HL-60 (cell line): Measurements from ENCODE around the gene RGS2.

ENCODE experiments used
- GABPA ChIP-seq: IDR thresholded peaks from 2 replicates; pipeline ENCODE4 v1.6.1; 2012; ENCODE audit warnings: low read depth
- POLR2AphosphoS5 ChIP-seq: IDR thresholded peaks from 2 replicates; pipeline ENCODE4 v1.6.1; 2012; ENCODE audit warnings: low read depth
- SPI1 ChIP-seq: IDR thresholded peaks from 2 replicates; pipeline ENCODE4 v1.6.1; 2012; ENCODE audit warnings: low read depth, mild to moderate bottlenecking, borderline replicate concordance
- TF ChIP-seq, protein P1 (sequence below): IDR thresholded peaks from one replicate; pipeline ENCODE4 v1.5.1; 2011; ENCODE audit warnings: low read length, control low read depth, inconsistent platforms; ENCODE audit not compliant: insufficient read depth
- TF ChIP-seq, protein P2 (sequence below): IDR thresholded peaks from 2 replicates; pipeline ENCODE4 v1.6.1; 2012; ENCODE audit warnings: low read depth; ENCODE audit not compliant: insufficient replicate concordance

DNA sequence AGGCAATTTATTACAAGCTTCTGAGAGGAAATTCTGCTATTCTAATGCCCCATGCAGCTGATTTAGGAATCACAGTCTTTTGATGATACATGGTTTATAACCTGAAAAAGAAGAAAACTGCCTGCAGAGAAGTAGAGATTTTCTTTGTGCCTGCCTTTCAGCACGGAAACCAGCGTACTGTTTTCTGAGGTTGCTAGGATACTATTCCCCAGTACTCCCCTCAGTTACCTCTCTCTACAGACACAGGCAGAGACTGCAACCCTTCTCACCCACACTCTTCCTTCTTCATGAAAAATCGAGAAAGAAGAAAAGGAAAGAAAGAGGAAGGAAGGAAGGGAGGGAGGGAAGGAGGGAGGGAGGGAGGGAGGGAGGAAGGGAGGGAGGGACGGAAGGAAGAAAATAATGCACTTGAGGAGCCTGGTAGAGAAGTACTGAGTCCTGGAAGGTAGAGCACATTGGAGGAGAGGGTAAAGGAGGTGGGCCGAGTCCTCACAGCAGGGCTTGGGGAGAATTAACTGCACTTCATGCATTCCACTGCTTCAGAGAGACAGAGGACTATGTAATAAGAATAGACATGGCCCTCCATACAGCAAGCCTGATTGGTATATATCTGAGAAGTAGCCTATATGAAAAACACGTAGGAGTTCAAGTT is 21.9 kb downstream of the RGS2 start:
- TF ChIP-seq, protein P1, sequence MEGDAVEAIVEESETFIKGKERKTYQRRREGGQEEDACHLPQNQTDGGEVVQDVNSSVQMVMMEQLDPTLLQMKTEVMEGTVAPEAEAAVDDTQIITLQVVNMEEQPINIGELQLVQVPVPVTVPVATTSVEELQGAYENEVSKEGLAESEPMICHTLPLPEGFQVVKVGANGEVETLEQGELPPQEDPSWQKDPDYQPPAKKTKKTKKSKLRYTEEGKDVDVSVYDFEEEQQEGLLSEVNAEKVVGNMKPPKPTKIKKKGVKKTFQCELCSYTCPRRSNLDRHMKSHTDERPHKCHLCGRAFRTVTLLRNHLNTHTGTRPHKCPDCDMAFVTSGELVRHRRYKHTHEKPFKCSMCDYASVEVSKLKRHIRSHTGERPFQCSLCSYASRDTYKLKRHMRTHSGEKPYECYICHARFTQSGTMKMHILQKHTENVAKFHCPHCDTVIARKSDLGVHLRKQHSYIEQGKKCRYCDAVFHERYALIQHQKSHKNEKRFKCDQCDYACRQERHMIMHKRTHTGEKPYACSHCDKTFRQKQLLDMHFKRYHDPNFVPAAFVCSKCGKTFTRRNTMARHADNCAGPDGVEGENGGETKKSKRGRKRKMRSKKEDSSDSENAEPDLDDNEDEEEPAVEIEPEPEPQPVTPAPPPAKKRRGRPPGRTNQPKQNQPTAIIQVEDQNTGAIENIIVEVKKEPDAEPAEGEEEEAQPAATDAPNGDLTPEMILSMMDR = no peak
- TF ChIP-seq, protein P2, sequence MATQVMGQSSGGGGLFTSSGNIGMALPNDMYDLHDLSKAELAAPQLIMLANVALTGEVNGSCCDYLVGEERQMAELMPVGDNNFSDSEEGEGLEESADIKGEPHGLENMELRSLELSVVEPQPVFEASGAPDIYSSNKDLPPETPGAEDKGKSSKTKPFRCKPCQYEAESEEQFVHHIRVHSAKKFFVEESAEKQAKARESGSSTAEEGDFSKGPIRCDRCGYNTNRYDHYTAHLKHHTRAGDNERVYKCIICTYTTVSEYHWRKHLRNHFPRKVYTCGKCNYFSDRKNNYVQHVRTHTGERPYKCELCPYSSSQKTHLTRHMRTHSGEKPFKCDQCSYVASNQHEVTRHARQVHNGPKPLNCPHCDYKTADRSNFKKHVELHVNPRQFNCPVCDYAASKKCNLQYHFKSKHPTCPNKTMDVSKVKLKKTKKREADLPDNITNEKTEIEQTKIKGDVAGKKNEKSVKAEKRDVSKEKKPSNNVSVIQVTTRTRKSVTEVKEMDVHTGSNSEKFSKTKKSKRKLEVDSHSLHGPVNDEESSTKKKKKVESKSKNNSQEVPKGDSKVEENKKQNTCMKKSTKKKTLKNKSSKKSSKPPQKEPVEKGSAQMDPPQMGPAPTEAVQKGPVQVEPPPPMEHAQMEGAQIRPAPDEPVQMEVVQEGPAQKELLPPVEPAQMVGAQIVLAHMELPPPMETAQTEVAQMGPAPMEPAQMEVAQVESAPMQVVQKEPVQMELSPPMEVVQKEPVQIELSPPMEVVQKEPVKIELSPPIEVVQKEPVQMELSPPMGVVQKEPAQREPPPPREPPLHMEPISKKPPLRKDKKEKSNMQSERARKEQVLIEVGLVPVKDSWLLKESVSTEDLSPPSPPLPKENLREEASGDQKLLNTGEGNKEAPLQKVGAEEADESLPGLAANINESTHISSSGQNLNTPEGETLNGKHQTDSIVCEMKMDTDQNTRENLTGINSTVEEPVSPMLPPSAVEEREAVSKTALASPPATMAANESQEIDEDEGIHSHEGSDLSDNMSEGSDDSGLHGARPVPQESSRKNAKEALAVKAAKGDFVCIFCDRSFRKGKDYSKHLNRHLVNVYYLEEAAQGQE = no peak
- TF ChIP-seq POLR2AphosphoS5 (no peak), SPI1 (no peak), GABPA (no peak)
